Astrocyte (in vitro differentiated cells and primary cell): ENCODE data around the gene CHMP6. TPM values are rescaled to one million over a fixed set of nuclear protein-coding genes. Genes with fewer than 3 reads are reported as not detected.
A peak's percentile ranks its signal among the peaks of the same experiment; 100 is the strongest.

Source experiments
- DNase-seq: peaks from one replicate; pipeline ENCODE4 v3.0.0-alpha.2; 2010; ENCODE audit warnings: low read depth
- FAIRE-seq: peaks from 2 replicates; lab custom pipeline; 2011; peaks lifted over from hg19 to GRCh38; lab: Jason Lieb, UNC
- H2AFZ ChIP-seq: 2 replicates; pipeline ENCODE4 v1.6.0; 2012; ENCODE audit warnings: low read depth, low read length, inconsistent platforms
- H3K27ac ChIP-seq: 2 replicates; pipeline ENCODE4 v1.5.1; 2011; ENCODE audit warnings: low read depth, low read length, inconsistent platforms
- H3K27me3 ChIP-seq: 2 replicates; pipeline ENCODE4 v1.6.0; 2011; ENCODE audit warnings: low read length, inconsistent platforms; ENCODE audit not compliant: insufficient read depth
- H3K36me3 ChIP-seq: 2 replicates; pipeline ENCODE4 v1.5.1; 2011; ENCODE audit warnings: low read length, inconsistent platforms; ENCODE audit not compliant: insufficient read depth
- H3K4me1 ChIP-seq: 2 replicates; pipeline ENCODE4 v1.5.1; 2011; ENCODE audit warnings: low read length, inconsistent platforms; ENCODE audit not compliant: insufficient read depth
- H3K4me2 ChIP-seq: 2 replicates; pipeline ENCODE4 v1.6.0; 2012; ENCODE audit warnings: low read length, inconsistent platforms
- H3K4me3 ChIP-seq: 2 replicates; pipeline ENCODE4 v1.5.1; 2011; ENCODE audit warnings: low read depth, mild to moderate bottlenecking, low read length, inconsistent platforms; ENCODE audit not compliant: insufficient read depth
- H3K79me2 ChIP-seq: 2 replicates; pipeline ENCODE4 v1.6.0; 2012; ENCODE audit warnings: mild to moderate bottlenecking, low read length, inconsistent platforms; ENCODE audit not compliant: insufficient read depth
- H3K9ac ChIP-seq: 2 replicates; pipeline ENCODE4 v1.6.0; 2012; ENCODE audit warnings: mild to moderate bottlenecking, low read length, inconsistent platforms
- H3K9me3 ChIP-seq: 2 replicates; pipeline ENCODE4 v1.5.1; 2012; ENCODE audit warnings: low read depth, mild to moderate bottlenecking, low read length, inconsistent platforms; ENCODE audit not compliant: insufficient read depth
- H4K20me1 ChIP-seq: 2 replicates; pipeline ENCODE4 v1.6.0; 2012; ENCODE audit warnings: low read length, inconsistent platforms; ENCODE audit not compliant: insufficient read depth
- H3K27ac Mint-ChIP-seq: one replicate; pipeline ENCODE4 v1.8.0; 2021; ENCODE audit warnings: mild to moderate bottlenecking, mixed read lengths; ENCODE audit not compliant: unreplicated experiment
- H3K27me3 Mint-ChIP-seq: one replicate; pipeline ENCODE4 v1.8.0; 2021; ENCODE audit warnings: low read depth, mixed read lengths; ENCODE audit not compliant: unreplicated experiment
- H3K36me3 Mint-ChIP-seq: one replicate; pipeline ENCODE4 v1.8.0; 2021; ENCODE audit warnings: low read depth, mixed read lengths; ENCODE audit not compliant: unreplicated experiment
- H3K4me1 Mint-ChIP-seq: one replicate; pipeline ENCODE4 v1.8.0; 2021; ENCODE audit warnings: low read depth, mixed read lengths; ENCODE audit not compliant: unreplicated experiment
- H3K4me3 Mint-ChIP-seq: one replicate; pipeline ENCODE4 v1.8.0; 2021; ENCODE audit warnings: mild to moderate bottlenecking, moderate library complexity, mixed read lengths; ENCODE audit not compliant: unreplicated experiment
- H3K9me3 Mint-ChIP-seq: one replicate; pipeline ENCODE4 v1.8.0; 2021; ENCODE audit warnings: mild to moderate bottlenecking, mixed read lengths; ENCODE audit not compliant: unreplicated experiment
- EZH2 ChIP-seq: IDR thresholded peaks from 2 replicates; pipeline ENCODE4 v1.6.1; 2012; ENCODE audit warnings: mild to moderate bottlenecking, low read length, inconsistent platforms; ENCODE audit not compliant: insufficient read depth
- total RNA-seq: library from RNA; stranded (reverse); gene quantifications from 2 replicates; pipeline ENCODE4 v1.2.1, GENCODE V29; 2021
- TF ChIP-seq, protein P1 (sequence below): IDR thresholded peaks from 2 replicates; pipeline ENCODE4 v1.5.1; 2011; ENCODE audit warnings: low read depth, mild to moderate bottlenecking, inconsistent platforms, low read length, moderate library complexity; ENCODE audit not compliant: insufficient read depth

CHMP6 gene
- total RNA-seq, 1 donor from 2014 or later, result 19.0 TPM

DNA sequence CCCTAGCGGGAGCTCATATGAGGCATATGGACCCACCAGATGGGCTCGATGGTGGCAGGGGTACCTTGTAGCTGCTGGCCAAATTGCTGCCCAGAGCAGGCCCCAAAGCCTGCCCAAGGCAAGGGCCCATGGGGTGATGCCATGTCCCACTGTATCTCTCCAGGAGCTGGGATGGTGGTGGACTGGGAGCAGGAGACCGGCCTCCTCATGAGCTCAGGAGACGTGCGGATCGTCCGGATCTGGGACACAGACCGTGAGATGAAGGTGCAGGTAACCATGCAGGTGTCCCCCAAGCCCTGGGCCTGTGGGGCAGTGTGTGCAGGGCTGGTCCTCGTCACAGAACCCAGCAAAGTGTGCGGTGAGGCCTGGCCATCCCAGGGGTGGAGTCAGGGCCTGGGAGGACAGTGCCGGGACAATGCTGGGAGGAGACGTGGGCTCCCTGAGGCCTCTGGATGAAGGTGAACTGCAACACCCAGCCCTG is 34.1 kb upstream of the CHMP6 start:
- Histone ChIP-seq H3K9ac (no peak overlapping the region), H3K36me3 (no peaks in the 10 kb centered on the region), H3K27ac (no peak overlapping the region), H3K9me3 (no peaks in the 10 kb centered on the region), H4K20me1 (no peaks in the 10 kb centered on the region), H3K79me2 (no peaks in the 10 kb centered on the region), H3K4me2 (no peak overlapping the region), H3K4me1 (peaks cover 9% of the 10 kb centered on the region), H3K27me3 (no peaks in the 10 kb centered on the region), H3K4me3 (no peak overlapping the region), H2AFZ (no peak overlapping the region)
- DNase-seq, result no peak
- Mint-ChIP-seq H3K4me3 (no peak overlapping the region), H3K27ac (no peak overlapping the region), H3K36me3 (peaks cover 7% of the 10 kb centered on the region), H3K9me3 (no peaks in the 10 kb centered on the region), H3K27me3 (no peaks in the 10 kb centered on the region), H3K4me1 (no peaks in the 10 kb centered on the region)
- TF ChIP-seq, protein P1, sequence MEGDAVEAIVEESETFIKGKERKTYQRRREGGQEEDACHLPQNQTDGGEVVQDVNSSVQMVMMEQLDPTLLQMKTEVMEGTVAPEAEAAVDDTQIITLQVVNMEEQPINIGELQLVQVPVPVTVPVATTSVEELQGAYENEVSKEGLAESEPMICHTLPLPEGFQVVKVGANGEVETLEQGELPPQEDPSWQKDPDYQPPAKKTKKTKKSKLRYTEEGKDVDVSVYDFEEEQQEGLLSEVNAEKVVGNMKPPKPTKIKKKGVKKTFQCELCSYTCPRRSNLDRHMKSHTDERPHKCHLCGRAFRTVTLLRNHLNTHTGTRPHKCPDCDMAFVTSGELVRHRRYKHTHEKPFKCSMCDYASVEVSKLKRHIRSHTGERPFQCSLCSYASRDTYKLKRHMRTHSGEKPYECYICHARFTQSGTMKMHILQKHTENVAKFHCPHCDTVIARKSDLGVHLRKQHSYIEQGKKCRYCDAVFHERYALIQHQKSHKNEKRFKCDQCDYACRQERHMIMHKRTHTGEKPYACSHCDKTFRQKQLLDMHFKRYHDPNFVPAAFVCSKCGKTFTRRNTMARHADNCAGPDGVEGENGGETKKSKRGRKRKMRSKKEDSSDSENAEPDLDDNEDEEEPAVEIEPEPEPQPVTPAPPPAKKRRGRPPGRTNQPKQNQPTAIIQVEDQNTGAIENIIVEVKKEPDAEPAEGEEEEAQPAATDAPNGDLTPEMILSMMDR, result no peak
- no peak for TF ChIP-seq EZH2
- no peak for FAIRE-seq

DNA sequence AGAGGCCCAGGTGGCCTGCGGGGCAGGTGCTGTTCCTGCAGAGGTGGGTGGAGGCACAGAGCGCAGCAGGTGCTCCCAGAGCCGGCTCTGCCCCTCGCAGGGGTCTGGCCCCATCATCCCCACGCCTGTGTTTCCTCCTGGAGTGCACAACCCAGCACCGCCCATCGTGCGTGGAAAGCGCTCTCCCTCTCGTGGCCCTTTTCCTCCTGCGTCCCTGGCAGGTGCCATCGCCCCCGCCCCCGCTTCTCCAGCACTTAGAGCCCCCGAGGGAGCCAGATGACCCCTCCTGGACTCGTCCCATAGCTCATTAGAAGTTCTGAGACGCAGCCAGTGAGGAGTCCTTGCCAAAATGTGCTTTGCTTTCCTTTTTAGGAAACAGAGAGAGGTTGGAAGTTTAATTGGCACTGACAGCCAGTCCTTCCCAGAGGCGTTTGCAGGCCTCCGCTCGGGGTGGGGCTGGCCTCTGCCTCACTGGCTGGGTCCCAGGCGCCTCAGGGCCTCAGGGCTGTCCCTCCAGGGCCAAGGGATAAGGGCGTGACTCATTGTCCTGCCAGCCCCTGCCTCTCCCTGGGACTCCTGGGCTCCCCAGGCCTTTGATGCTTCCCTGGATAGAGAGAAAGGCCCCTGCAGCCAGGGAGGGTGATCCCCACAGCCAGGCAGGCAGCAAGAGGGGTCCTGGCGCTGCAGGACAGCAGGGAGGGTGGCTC is 32.2 kb upstream of the CHMP6 start:
- no peaks in the 10 kb centered on the region for H4K20me1 ChIP-seq
- no peak overlapping the region for H3K4me3 Mint-ChIP-seq
- H3K27me3 ChIP-seq, result no peaks in the 10 kb centered on the region
- H3K4me1 ChIP-seq, result peaks cover 9% of the 10 kb centered on the region
- H3K27ac ChIP-seq, result no peak overlapping the region
- no peak overlapping the region for H3K4me3 ChIP-seq
- H3K36me3 ChIP-seq, result no peaks in the 10 kb centered on the region
- peak overlapping the region; percentile 41 for H2AFZ ChIP-seq
- no peaks in the 10 kb centered on the region for H3K27me3 Mint-ChIP-seq
- TF ChIP-seq EZH2, result no peak
- TF ChIP-seq, protein P1, result no peak
- H3K9ac ChIP-seq, result no peak overlapping the region
- H3K27ac Mint-ChIP-seq, result no peak overlapping the region
- DNase-seq (peak; percentile 79), FAIRE-seq (no peak)
- H3K36me3 Mint-ChIP-seq, result peaks cover 6% of the 10 kb centered on the region
- H3K9me3 ChIP-seq, result no peaks in the 10 kb centered on the region
- no peaks in the 10 kb centered on the region for H3K79me2 ChIP-seq
- no peaks in the 10 kb centered on the region for H3K4me1 Mint-ChIP-seq
- H3K4me2 ChIP-seq, result peak overlapping the region; percentile 50
- no peaks in the 10 kb centered on the region for H3K9me3 Mint-ChIP-seq
